ENCODE measurements around the gene EIF2A. TPM values are rescaled to one million over a fixed set of nuclear protein-coding genes. Genes with fewer than 3 reads are reported as not detected.

EIF2A gene
- polyA plus RNA-seq, 1 of the 3 experiments (the other 2 are of a cell fraction) = 67.0 TPM

GRCh38 chr3:150545419-150546225 is 965 bp upstream of the EIF2A start:
- H2AFZ ChIP-seq (ENCODE audit: low read depth) = no peak overlapping the region; the same call in 1 of the 2 replicates
- no peak for DNase-seq
- peaks cover 36 to 48% of the 10 kb centered on the region in 2 experiments for H3K36me3 ChIP-seq (replicated peaks in 1 of 2; ENCODE audit: control insufficient read depth in 1 of 2, insufficient read depth in 2 of 2, low read length in 1 of 2)

GRCh38 chr3:150547045-150547741 is 606 bp downstream of the EIF2A start:
- TF ChIP-seq POLR2AphosphoS5 (IDR thresholded peaks at IDR 0.05; ENCODE audit: low read depth, low read length) (peak; percentile 13), RFX5 (IDR thresholded peaks at IDR 0.05; ENCODE audit: low read length) (no peak), FOXJ3 (CRISPR knock-in tag; IDR thresholded peaks at IDR 0.05) (no peak), GABPA (IDR thresholded peaks at IDR 0.05; ENCODE audit: low read depth) (no peak), PBX3 (IDR thresholded peaks at IDR 0.05) (peak; percentile 81; the same call in 1 of the 2 replicates), JUND (IDR thresholded peaks at IDR 0.05) (no peak), RAD21 (IDR thresholded peaks at IDR 0.05; ENCODE audit: low read length) (no peak), MAX (IDR thresholded peaks at IDR 0.05; ENCODE audit: low read depth) (no peak), REST (IDR thresholded peaks at IDR 0.05; ENCODE audit: low read depth, low read length) (no peak), MXI1 (IDR thresholded peaks at IDR 0.05; ENCODE audit: low read depth, low read length) (no peak; the same call in 1 of the 2 replicates), TEAD4 (IDR thresholded peaks at IDR 0.05; ENCODE audit: borderline replicate concordance, insufficient read depth) (no peak)
- 16% methylated on average over 7 of the region's 7 CpGs for WGBS (ENCODE audit: low lambda C conversion rate)
- Histone ChIP-seq H3K9ac (peak overlapping the region; percentile 76), H3K9me3 (no peaks in the 10 kb centered on the region), H3K4me1 (ENCODE audit: control insufficient read depth in 1 of 2, insufficient read depth in 2 of 2, low read depth in 1 of 2, low read length in 1 of 2) (peaks cover 5 to 8% of the 10 kb centered on the region in 2 experiments; a peak in 3 of 4 replicates), H2AFZ (ENCODE audit: low read depth) (peak overlapping the region; percentile 81), H3F3A (replicated peaks; ENCODE audit: insufficient read depth) (peaks cover 14% of the 10 kb centered on the region), H3K9me2 (no peaks in the 10 kb centered on the region), H3K27me3 (ENCODE audit: insufficient read depth) (no peaks in the 10 kb centered on the region), H3K4me3 (ENCODE audit: low read depth in 2 of 2, low read length in 1 of 2) (peak overlapping the region; percentile 79 to 83), H3K27ac (ENCODE audit: low read depth in 2 of 2, low read length in 1 of 2) (peak overlapping the region; percentile 95 to 98), H3K4me2 (peak overlapping the region; percentile 70), H3K79me2 (ENCODE audit: insufficient read depth) (peaks cover 90% of the 10 kb centered on the region), H3K36me3 (replicated peaks in 1 of 2; ENCODE audit: control insufficient read depth in 1 of 2, insufficient read depth in 2 of 2, low read length in 1 of 2) (peaks cover 28 to 40% of the 10 kb centered on the region in 2 experiments), H4K20me1 (ENCODE audit: insufficient read depth) (peaks cover 34% of the 10 kb centered on the region)
- POLR2A ChIA-PET = interaction anchor here (1.0 to 1.3 kb wide), 5 partner anchors 21 to 216 kb away, joined by 3 to 10 read pairs (median 3); partner anchors contain the start of genes ERICH6, SELENOT and SIAH2
- CTCF ChIA-PET = interaction anchor here (1.1 kb wide), 1 partner anchor 216 kb away, joined by 3 read pairs; the partner anchor contains the start of gene SIAH2
- no peak for DNase-seq

More at GRCh38 chr3:150545419-150546225, 965 bp upstream of the EIF2A start:
- Histone ChIP-seq H3K4me1 (ENCODE audit: control insufficient read depth in 1 of 2, insufficient read depth in 2 of 2, low read depth in 1 of 2, low read length in 1 of 2) (peaks cover 5 to 8% of the 10 kb centered on the region in 2 experiments; a peak in 3 of 4 replicates), H4K20me1 (ENCODE audit: insufficient read depth) (peaks cover 40% of the 10 kb centered on the region), H3K27me3 (ENCODE audit: insufficient read depth) (no peaks in the 10 kb centered on the region), H3K9ac (peak overlapping the region; percentile 96), H3K9me2 (no peaks in the 10 kb centered on the region), H3K27ac (ENCODE audit: low read depth in 2 of 2, low read length in 1 of 2) (peak overlapping the region; percentile 95), H3K4me3 (ENCODE audit: low read depth in 2 of 2, low read length in 1 of 2) (peak overlapping the region; percentile 83 to 87), H3K9me3 (no peaks in the 10 kb centered on the region), H3F3A (replicated peaks; ENCODE audit: insufficient read depth) (peaks cover 18% of the 10 kb centered on the region), H3K79me2 (ENCODE audit: insufficient read depth) (peaks cover 91% of the 10 kb centered on the region), H3K4me2 (peak overlapping the region; percentile 88)
- CTCF ChIA-PET = interaction anchor here (1.7 kb wide), 1 partner anchor 18 kb away, joined by 5 read pairs; no protein-coding TSS in a partner anchor
- TF ChIP-seq POLR2AphosphoS5 (IDR thresholded peaks at IDR 0.05; ENCODE audit: low read depth, low read length) (no peak), MAX (IDR thresholded peaks at IDR 0.05; ENCODE audit: low read depth) (0 out of 2 replicates have a peak, but pooled peaks have one; percentile 5)
- under 1% methylated on average over 47 of the region's 54 CpGs for WGBS (ENCODE audit: low lambda C conversion rate)
- POLR2A ChIA-PET = interaction anchor here (0.8 to 1.3 kb wide), 7 partner anchors 8 to 574 kb away, joined by 3 to 10 read pairs (median 3); partner anchors contain the start of genes ERICH6, SELENOT and SIAH2

All from SK-N-SH (cell line).